PC-9 (cell line): ENCODE results near the gene FMR1. TPM values are rescaled to one million over a fixed set of nuclear protein-coding genes. Genes with fewer than 3 reads are reported as not detected.
A peak's percentile ranks its signal among the peaks of the same experiment; 100 is the strongest.

Experiments
- BruUV-seq: library from RNA; stranded (reverse); fragments of 400-500 nt; replicated peaks from 2 replicates; lab custom pipeline; 2021; lab: Mats Ljungman, UMichigan
- CTCF ChIA-PET: fragments of 300-600 bp; sonication (Branson Sonifier 250); formaldehyde crosslinking; loops from one replicate; lab custom pipeline; 2022; ENCODE audit warnings: antibody characterized with exemption; lab: Charles Lee
- POLR2A ChIA-PET: fragments of 300-600 bp; sonication (Branson Sonifier 250); formaldehyde crosslinking; loops from one replicate; lab custom pipeline; 2022; ENCODE audit warnings: antibody characterized with exemption; ENCODE audit not compliant: unreplicated experiment; lab: Charles Lee
- DNase-seq, 2 experiments: peaks; one replicate each; pipeline versions ENCODE4 v3.0.0 to v3.0.0-alpha.2; 2015 to 2022; ENCODE audit warnings: mixed read lengths in 1 of 2
- H2AFZ ChIP-seq: fragments of 200-600 bp; sonication (generic); 2 replicates; pipeline ENCODE4 v1.8.1; 2017; ENCODE audit warnings: antibody characterized with exemption
- H3F3A ChIP-seq: fragments of 200-600 bp; sonication (generic); 2 replicates; pipeline ENCODE4 v1.8.1; 2017; ENCODE audit warnings: antibody characterized with exemption, mild to moderate bottlenecking, low read depth; ENCODE audit not compliant: insufficient read depth
- H3K27ac ChIP-seq: fragments of 200-600 bp; sonication (generic); 2 replicates; pipeline ENCODE4 v1.6.1; 2016; ENCODE audit warnings: mixed run types
- H3K27me3 ChIP-seq: fragments of 200-600 bp; sonication (generic); 2 replicates; pipeline ENCODE4 v1.6.1; 2016; ENCODE audit warnings: low read depth, mixed run types; ENCODE audit not compliant: insufficient read depth
- H3K36me3 ChIP-seq: fragments of 200-600 bp; sonication (generic); 2 replicates; pipeline ENCODE4 v1.6.1; 2016; ENCODE audit warnings: low read depth, mixed run types
- H3K4me1 ChIP-seq: fragments of 200-600 bp; sonication (generic); replicated peaks from 2 replicates; pipeline ENCODE4 v1.6.1; 2016; ENCODE audit warnings: mixed run types; ENCODE audit not compliant: insufficient read depth
- H3K4me2 ChIP-seq: fragments of 200-600 bp; sonication (generic); 2 replicates; pipeline ENCODE4 v1.6.1; 2017; ENCODE audit warnings: mixed run types
- H3K4me3 ChIP-seq: fragments of 200-600 bp; sonication (generic); 2 replicates; pipeline ENCODE4 v1.6.1; 2016; ENCODE audit warnings: mixed run types
- H3K79me2 ChIP-seq: fragments of 200-600 bp; sonication (generic); 2 replicates; pipeline ENCODE4 v1.6.1; 2017; ENCODE audit warnings: low read depth, mixed run types
- H3K9me2 ChIP-seq: fragments of 200-600 bp; sonication (generic); 2 replicates; pipeline ENCODE4 v1.8.1; 2017; ENCODE audit warnings: mild to moderate bottlenecking; ENCODE audit not compliant: insufficient read depth
- H3K9me3 ChIP-seq: fragments of 200-600 bp; sonication (generic); 2 replicates; pipeline ENCODE4 v1.8.1; 2016; ENCODE audit warnings: low read depth; ENCODE audit not compliant: insufficient read depth
- H4K20me1 ChIP-seq: fragments of 200-600 bp; sonication (generic); 2 replicates; pipeline ENCODE4 v1.8.1; 2017; ENCODE audit not compliant: insufficient read depth
- CTCF ChIP-seq: fragments of 200-600 bp; sonication (generic); conservative IDR thresholded peaks from 2 replicates; pipeline ENCODE4 v1.6.1; 2017; ENCODE audit warnings: mixed run types, antibody characterized with exemption, mild to moderate bottlenecking, moderate library complexity
- EZH2 ChIP-seq: fragments of 200-600 bp; sonication (generic); IDR thresholded peaks from 2 replicates; pipeline ENCODE4 v1.8.0; 2017; ENCODE audit warnings: antibody characterized with exemption, low read depth
- intact Hi-C: fragments of 100-400 bp; cut with micrococcal nuclease; formaldehyde crosslinking; loops from one replicate; pipeline ENCODE4 v1.10.0; 2022; ENCODE audit not compliant: unreplicated experiment
- total RNA-seq: library from RNA; stranded (reverse); gene quantifications from 2 replicates; pipeline ENCODE4 v1.2.3, GENCODE V29; 2021

The FMR1 gene
- total RNA-seq, 1 experiment from 2014 or later: 99.9 TPM

GRCh38 chrX:147876849-147877646 is 34.7 kb upstream of the FMR1 start:
- no peaks in the 10 kb centered on the region; the same call in 1 of the 2 replicates for H3K9me2 ChIP-seq
- H3K4me1 ChIP-seq: peaks cover 11% of the 10 kb centered on the region; the same call in 1 of the 2 replicates
- POLR2A ChIA-PET: no interaction called here
- H3K27me3 ChIP-seq: no peaks in the 10 kb centered on the region
- DNase-seq: no peak
- no TSS peak for BruUV-seq
- H2AFZ ChIP-seq: 0 out of 2 replicates have a peak overlapping the region, but pooled peaks have one; percentile 12
- no peak overlapping the region for H3K27ac ChIP-seq
- H3K36me3 ChIP-seq: no peaks in the 10 kb centered on the region
- H3K79me2 ChIP-seq: no peaks in the 10 kb centered on the region
- H4K20me1 ChIP-seq: no peaks in the 10 kb centered on the region
- H3K9me3 ChIP-seq: no peaks in the 10 kb centered on the region
- intact Hi-C loops: no loop called here
- no peak for TF ChIP-seq EZH2
- no peak for TF ChIP-seq CTCF
- no peak overlapping the region for H3K4me3 ChIP-seq
- no peaks in the 10 kb centered on the region for H3F3A ChIP-seq
- CTCF ChIA-PET: no interaction called here
- no peak overlapping the region for H3K4me2 ChIP-seq

- DNase-seq: no peak
- peaks cover 11% of the 10 kb centered on the region; the same call in 1 of the 2 replicates for H3K4me1 ChIP-seq
- H3K9me2 ChIP-seq: no peaks in the 10 kb centered on the region; the same call in 1 of the 2 replicates
- H3K27me3 ChIP-seq: no peaks in the 10 kb centered on the region
- no peaks in the 10 kb centered on the region for H3K79me2 ChIP-seq
- no peak overlapping the region for H3K4me3 ChIP-seq
- no peak overlapping the region for H3K4me2 ChIP-seq
- TF ChIP-seq CTCF (no peak), EZH2 (no peak)
- no peaks in the 10 kb centered on the region for H3K36me3 ChIP-seq
- BruUV-seq: no TSS peak
- no peak overlapping the region for H3K27ac ChIP-seq
- ChIA-PET CTCF (no interaction called here), POLR2A (no interaction called here)
- H3K9me3 ChIP-seq: no peaks in the 10 kb centered on the region
- H4K20me1 ChIP-seq: peaks cover 4% of the 10 kb centered on the region; the same call in 1 of the 2 replicates
- intact Hi-C loops: no loop called here
- no peaks in the 10 kb centered on the region for H3F3A ChIP-seq
- 0 out of 2 replicates have a peak overlapping the region, but pooled peaks have one; percentile 12 for H2AFZ ChIP-seq
Measured at GRCh38 chrX:147877726-147878125, 34.0 kb upstream of the FMR1 start.

DNA sequence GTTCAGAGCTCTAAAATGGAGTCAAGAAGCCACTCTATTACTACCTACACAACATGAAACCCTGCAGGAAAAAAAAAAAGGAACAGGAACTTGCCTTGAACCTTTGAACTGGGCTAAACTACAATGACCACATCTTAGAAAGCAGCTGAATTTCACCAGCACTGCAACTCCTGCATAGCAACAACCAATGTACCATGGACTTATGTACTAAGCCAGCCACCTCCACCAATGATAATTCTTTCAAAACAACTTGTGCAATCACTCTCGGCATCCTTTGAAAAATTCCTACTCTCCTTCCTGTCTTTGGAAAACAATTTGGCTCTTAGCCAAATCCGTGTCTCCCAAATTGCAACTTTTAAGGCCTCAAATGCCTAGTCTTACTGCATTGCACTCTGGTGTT is 26.8 kb upstream of the FMR1 start:
- Histone ChIP-seq H4K20me1 (peaks cover 4% of the 10 kb centered on the region; the same call in 1 of the 2 replicates), H3F3A (no peaks in the 10 kb centered on the region), H3K4me1 (no peaks in the 10 kb centered on the region), H3K4me3 (no peak overlapping the region), H3K4me2 (no peak overlapping the region), H3K27me3 (no peaks in the 10 kb centered on the region), H2AFZ (no peak overlapping the region), H3K79me2 (no peaks in the 10 kb centered on the region), H3K27ac (no peak overlapping the region), H3K36me3 (no peaks in the 10 kb centered on the region), H3K9me3 (no peaks in the 10 kb centered on the region), H3K9me2 (no peaks in the 10 kb centered on the region; the same call in 1 of the 2 replicates)
- DNase-seq: no peak
- POLR2A ChIA-PET: no interaction called here
- intact Hi-C loops: no loop called here
- no TSS peak for BruUV-seq
- CTCF ChIA-PET: no interaction called here
- no peak for TF ChIP-seq CTCF
- no peak for TF ChIP-seq EZH2
